CD14-positive monocyte (primary cell): ENCODE measurements around the gene PEAK1. TPM values are rescaled to one million over a fixed set of nuclear protein-coding genes. Genes with fewer than 3 reads are reported as not detected.

Source experiments
- DNase-seq, 3 donors: peaks; one replicate each; pipeline ENCODE4 v3.0.0-alpha.2; 2011 to 2022
- H2AFZ ChIP-seq: 2 replicates; pipeline ENCODE4 v1.6.0; 2012; ENCODE audit warnings: mild to moderate bottlenecking, low read depth, low read length, inconsistent platforms; ENCODE audit not compliant: insufficient read depth, poor library complexity, severe bottlenecking
- H3K27ac ChIP-seq, 2 donors: 1 replicate in 1 of 2; 2 replicates in 1 of 2; pipeline ENCODE4 v1.5.1; 2012 to 2013; ENCODE audit warnings: low read length in 2 of 2, control low read depth in 1 of 2, inconsistent platforms in 1 of 2, low read depth in 1 of 2, mild to moderate bottlenecking in 1 of 2
- H3K27me3 ChIP-seq, 2 donors: one replicate each; pipeline versions ENCODE4 v1.6.0 to v1.6.1; 2011 to 2013; ENCODE audit warnings: low read length in 2 of 2; ENCODE audit not compliant: control insufficient read depth in 2 of 2, insufficient read depth in 2 of 2
- H3K36me3 ChIP-seq, 2 donors: replicated peaks in 1 of 2; 1 replicate in 1 of 2; 2 replicates in 1 of 2; pipeline versions ENCODE4 v1.5.1 to v1.6.1; 2012 to 2013; ENCODE audit warnings: low read length in 2 of 2, control low read depth in 1 of 2, inconsistent platforms in 1 of 2, mild to moderate bottlenecking in 1 of 2; ENCODE audit not compliant: insufficient read depth in 2 of 2, control insufficient read depth in 1 of 2
- H3K4me1 ChIP-seq, 2 donors: 1 replicate in 1 of 2; 2 replicates in 1 of 2; pipeline versions ENCODE4 v1.5.1 to v1.6.1; 2012 to 2013; ENCODE audit warnings: low read length in 2 of 2, control low read depth in 1 of 2, inconsistent platforms in 1 of 2, mild to moderate bottlenecking in 1 of 2, moderate library complexity in 1 of 2; ENCODE audit not compliant: insufficient read depth in 2 of 2, control insufficient read depth in 1 of 2
- H3K4me2 ChIP-seq: replicated peaks from 2 replicates; pipeline ENCODE3; 2012; ENCODE audit warnings: low read length, moderate library complexity, mild to moderate bottlenecking; ENCODE audit not compliant: poor library complexity, severe bottlenecking; ENCODE audit errors: extremely low read depth
- H3K4me3 ChIP-seq, 3 experiments: fragments of 200-600 bp in 1 of 3; sonication (generic) in 1 of 3; replicated peaks in 1 of 3; 1 replicate in 2 of 3; 2 replicates in 1 of 3; pipeline ENCODE4 v1.5.1; 2011 to 2013; ENCODE audit warnings: low read length in 3 of 3, mild to moderate bottlenecking in 3 of 3, control low read depth in 2 of 3, low read depth in 2 of 3, inconsistent platforms in 1 of 3, moderate library complexity in 1 of 3
- H3K79me2 ChIP-seq: 2 replicates; pipeline ENCODE4 v1.6.0; 2012; ENCODE audit warnings: mild to moderate bottlenecking, control low read depth, inconsistent platforms, low read length, moderate library complexity; ENCODE audit not compliant: insufficient read depth
- H3K9ac ChIP-seq: 2 replicates; pipeline ENCODE4 v1.6.0; 2017; ENCODE audit warnings: low read length, mild to moderate bottlenecking; ENCODE audit not compliant: insufficient read depth, poor library complexity, severe bottlenecking
- H3K9me3 ChIP-seq, 2 donors: replicated peaks in 1 of 2; 1 replicate in 1 of 2; 2 replicates in 1 of 2; pipeline versions ENCODE4 v1.5.1 to v1.6.1; 2012 to 2013; ENCODE audit warnings: low read length in 2 of 2, control low read depth in 1 of 2; ENCODE audit not compliant: control insufficient read depth in 1 of 2, insufficient read depth in 1 of 2
- H4K20me1 ChIP-seq: 2 replicates; pipeline ENCODE4 v1.6.0; 2012; ENCODE audit warnings: mild to moderate bottlenecking, low read length, control low read depth, moderate library complexity; ENCODE audit not compliant: insufficient read depth
- H3K27ac Mint-ChIP-seq, 7 donors: one replicate each; pipeline ENCODE4 v1.8.0; 2020; ENCODE audit warnings: mild to moderate bottlenecking in 7 of 7, mixed read lengths in 7 of 7, moderate library complexity in 6 of 7, inconsistent platforms in 2 of 7
- H3K27me3 Mint-ChIP-seq, 3 donors: one replicate each; pipeline ENCODE4 v1.8.0; 2021 to 2022; ENCODE audit warnings: low read depth in 3 of 3, mild to moderate bottlenecking in 3 of 3, mixed read lengths in 3 of 3, moderate library complexity in 3 of 3, inconsistent platforms in 1 of 3
- H3K36me3 Mint-ChIP-seq, 2 donors: one replicate each; pipeline ENCODE4 v1.8.0; 2020; ENCODE audit warnings: mixed read lengths in 2 of 2, inconsistent platforms in 1 of 2, mild to moderate bottlenecking in 1 of 2
- H3K4me1 Mint-ChIP-seq: one replicate; pipeline ENCODE4 v1.8.0; 2020; ENCODE audit warnings: mild to moderate bottlenecking, mixed read lengths
- H3K4me3 Mint-ChIP-seq, 2 donors: one replicate each; pipeline ENCODE4 v1.8.0; 2020; ENCODE audit warnings: mild to moderate bottlenecking in 2 of 2, mixed read lengths in 2 of 2, moderate library complexity in 1 of 2
- H3K9me3 Mint-ChIP-seq, 7 donors: one replicate each; pipeline ENCODE4 v1.8.0; 2020 to 2022; ENCODE audit warnings: mixed read lengths in 7 of 7, mild to moderate bottlenecking in 6 of 7, moderate library complexity in 6 of 7, inconsistent platforms in 2 of 7
- WGBS: methylation state at CpG from one replicate; pipeline ENCODE4 v1.1.5; 2013; ENCODE audit warnings: missing lambda C conversion rate; ENCODE audit not compliant: insufficient coverage; 5-methylcytosine and 5-hydroxymethylcytosine counted together
- intact Hi-C, 2 donors: fragments of 100-400 bp; cut with micrococcal nuclease; formaldehyde crosslinking; loops; one replicate each; pipeline versions ENCODE4 v1.15.0 to v1.15.1; 2023
- polyA plus RNA-seq, 3 donors: library from polyadenylated mRNA; depleted of rRNA in 1 of 3; unstranded in 2 of 3; stranded (reverse) in 1 of 3; fragments of 300-500 nt in 2 of 3; fragments of >200 nt in 1 of 3; fragmentation: Illumina TruSeq in 2 of 3; gene quantifications; 1 replicate in 2 of 3; 2 replicates in 1 of 3; pipeline ENCODE4 v1.2.3, GENCODE V29; 2012 to 2021
- TF ChIP-seq, protein P1 (sequence below): fragments of 200-600 bp; IDR thresholded peaks from one replicate; pipeline ENCODE4 v1.8.0; 2022; ENCODE audit warnings: antibody characterized with exemption, mild to moderate bottlenecking

Gene PEAK1
- polyA plus RNA-seq, 3 donors: 0.85 to 8.7 (median 1.1) TPM

DNA sequence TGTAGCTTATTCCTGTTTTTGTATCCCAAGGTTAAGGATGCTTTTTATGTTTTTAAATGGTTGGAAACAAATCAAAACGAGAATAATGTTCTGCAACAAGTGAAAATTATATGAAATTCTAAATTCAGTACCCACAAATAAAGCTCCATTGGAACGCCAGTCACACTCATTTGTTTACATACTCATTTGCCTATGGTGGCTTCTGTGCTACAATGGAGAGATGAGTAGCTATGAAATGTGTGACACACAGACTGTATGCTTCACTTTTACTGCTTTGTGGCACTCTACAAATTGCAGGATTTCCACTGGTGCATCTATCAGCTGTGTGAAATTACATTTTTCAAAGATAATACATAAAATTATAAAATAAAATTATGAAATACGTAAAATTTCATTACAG, 236.8 kb downstream of the PEAK1 start:
- Histone ChIP-seq H3K27me3 (no peaks in the 10 kb centered on the region), H3K4me3 (no peak overlapping the region), H3K9me3 (no peaks in the 10 kb centered on the region), H3K36me3 (no peaks in the 10 kb centered on the region), H4K20me1 (no peaks in the 10 kb centered on the region), H3K27ac (no peak overlapping the region), H3K4me2 (no peak overlapping the region), H3K79me2 (no peaks in the 10 kb centered on the region), H2AFZ (no peak overlapping the region), H3K9ac (no peak overlapping the region), H3K4me1 (peaks cover 39 to 46% of the 10 kb centered on the region in 2 donors)
- Mint-ChIP-seq H3K27ac (no peak overlapping the region), H3K36me3 (peaks cover 8 to 9% of the 10 kb centered on the region in 2 donors), H3K9me3 (no peaks in the 10 kb centered on the region), H3K4me1 (peaks cover 55% of the 10 kb centered on the region), H3K27me3 (peaks cover 0 to 2% (median 1%) of the 10 kb centered on the region in 3 donors), H3K4me3 (no peak overlapping the region)
- intact Hi-C loops: loop anchor here in 1 of 2 donors (10.0 kb wide), 2 partner anchors 108 to 232 kb away; partner anchors contain the start of gene TSPAN3
- DNase-seq: no peak
- no CpG with 5 or more reads among the region's 3 CpGs for WGBS
- TF ChIP-seq, protein P1, sequence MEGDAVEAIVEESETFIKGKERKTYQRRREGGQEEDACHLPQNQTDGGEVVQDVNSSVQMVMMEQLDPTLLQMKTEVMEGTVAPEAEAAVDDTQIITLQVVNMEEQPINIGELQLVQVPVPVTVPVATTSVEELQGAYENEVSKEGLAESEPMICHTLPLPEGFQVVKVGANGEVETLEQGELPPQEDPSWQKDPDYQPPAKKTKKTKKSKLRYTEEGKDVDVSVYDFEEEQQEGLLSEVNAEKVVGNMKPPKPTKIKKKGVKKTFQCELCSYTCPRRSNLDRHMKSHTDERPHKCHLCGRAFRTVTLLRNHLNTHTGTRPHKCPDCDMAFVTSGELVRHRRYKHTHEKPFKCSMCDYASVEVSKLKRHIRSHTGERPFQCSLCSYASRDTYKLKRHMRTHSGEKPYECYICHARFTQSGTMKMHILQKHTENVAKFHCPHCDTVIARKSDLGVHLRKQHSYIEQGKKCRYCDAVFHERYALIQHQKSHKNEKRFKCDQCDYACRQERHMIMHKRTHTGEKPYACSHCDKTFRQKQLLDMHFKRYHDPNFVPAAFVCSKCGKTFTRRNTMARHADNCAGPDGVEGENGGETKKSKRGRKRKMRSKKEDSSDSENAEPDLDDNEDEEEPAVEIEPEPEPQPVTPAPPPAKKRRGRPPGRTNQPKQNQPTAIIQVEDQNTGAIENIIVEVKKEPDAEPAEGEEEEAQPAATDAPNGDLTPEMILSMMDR: no peak

DNA sequence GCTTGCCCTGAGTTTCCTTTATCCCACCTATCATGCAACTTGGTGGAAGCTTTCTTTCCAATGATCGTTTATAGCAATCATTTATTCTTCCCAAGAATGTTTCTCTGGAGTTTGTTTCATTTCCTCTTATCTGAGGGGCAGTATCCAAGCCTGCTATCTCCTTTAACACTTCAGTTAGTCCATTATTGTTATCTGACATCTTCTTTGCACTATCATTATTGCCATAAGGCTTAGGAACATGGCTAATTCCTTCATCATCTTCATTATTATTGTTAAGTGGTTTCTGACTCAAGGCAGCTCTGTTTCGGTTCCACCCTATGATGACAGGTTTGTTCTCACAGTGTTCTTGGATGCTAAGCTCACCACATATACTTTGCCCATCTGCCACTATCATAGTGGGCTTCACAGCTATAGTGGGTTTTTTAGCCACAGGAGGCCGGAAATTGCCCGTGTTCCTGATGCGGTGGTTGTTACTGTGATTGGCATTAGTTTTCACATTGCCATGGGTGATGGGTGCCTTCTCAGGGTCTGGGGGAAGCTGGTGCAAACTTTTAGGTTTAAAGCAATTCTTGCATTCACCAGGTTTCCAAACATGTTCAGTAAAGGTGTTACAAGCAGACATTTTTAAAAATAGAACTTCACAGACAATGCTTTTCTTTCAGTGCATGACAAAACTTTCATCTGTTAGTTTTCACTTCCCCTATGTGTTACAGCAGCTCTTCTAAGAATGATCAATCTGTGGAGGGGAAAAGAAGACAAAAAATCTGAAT, 238.4 kb downstream of the PEAK1 start:
- Histone ChIP-seq H3K4me3 (no peak overlapping the region), H4K20me1 (no peaks in the 10 kb centered on the region), H3K79me2 (no peaks in the 10 kb centered on the region), H3K4me1 (peaks cover 30 to 34% of the 10 kb centered on the region in 2 donors), H3K9ac (no peak overlapping the region), H3K36me3 (no peaks in the 10 kb centered on the region), H3K9me3 (no peaks in the 10 kb centered on the region), H2AFZ (no peak overlapping the region), H3K27me3 (no peaks in the 10 kb centered on the region), H3K27ac (peak overlapping the region in 1 of 2 donors; percentile 68), H3K4me2 (peak overlapping the region; percentile 42)
- 56% methylated on average over 3 of the region's 5 CpGs for WGBS
- intact Hi-C loops: loop anchor here in 1 of 2 donors (10.0 kb wide), 2 partner anchors 107 to 233 kb away; partner anchors contain the start of gene TSPAN3
- peak overlapping the region in 1 of 2 donors; percentile 9 for H3K4me3 Mint-ChIP-seq
- DNase-seq: peak in 2 of 3 donors; percentile 6 to 40
- H3K27ac Mint-ChIP-seq: peak overlapping the region; percentile 26 to 85 (median 68)
- H3K4me1 Mint-ChIP-seq: peaks cover 44% of the 10 kb centered on the region
- H3K9me3 Mint-ChIP-seq: no peaks in the 10 kb centered on the region
- TF ChIP-seq, protein P1: no peak
- peaks cover 0 to 2% (median 1%) of the 10 kb centered on the region in 3 donors for H3K27me3 Mint-ChIP-seq
- H3K36me3 Mint-ChIP-seq: peaks cover 8 to 11% of the 10 kb centered on the region in 2 donors
